Medulla oblongata (tissue), 1 donor: ENCODE results near the gene SLC6A19.

Experiments
- DNase-seq: peaks from one replicate; pipeline ENCODE4 v3.0.0-alpha.2; 2015; ENCODE audit errors: extremely low spot score

SLC6A19 gene

DNA sequence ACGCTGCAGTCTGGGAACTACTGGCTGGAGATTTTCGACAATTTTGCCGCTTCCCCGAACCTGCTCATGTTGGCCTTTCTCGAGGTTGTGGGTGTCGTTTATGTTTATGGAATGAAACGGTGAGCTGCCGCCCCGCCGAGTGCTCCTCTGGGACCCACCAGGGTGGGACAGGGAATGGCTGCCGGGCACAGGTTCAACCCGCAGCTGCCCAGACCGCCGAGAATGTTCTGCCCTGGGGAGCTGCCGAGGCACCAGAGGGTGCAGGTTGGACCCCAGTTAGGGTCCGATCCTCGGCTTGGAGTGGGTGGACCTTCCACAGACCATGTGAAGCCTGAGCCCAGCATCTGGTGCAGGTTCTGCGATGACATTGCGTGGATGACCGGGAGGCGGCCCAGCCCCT, 42.9 kb downstream of the SLC6A19 start:
- no peak for DNase-seq

DNA sequence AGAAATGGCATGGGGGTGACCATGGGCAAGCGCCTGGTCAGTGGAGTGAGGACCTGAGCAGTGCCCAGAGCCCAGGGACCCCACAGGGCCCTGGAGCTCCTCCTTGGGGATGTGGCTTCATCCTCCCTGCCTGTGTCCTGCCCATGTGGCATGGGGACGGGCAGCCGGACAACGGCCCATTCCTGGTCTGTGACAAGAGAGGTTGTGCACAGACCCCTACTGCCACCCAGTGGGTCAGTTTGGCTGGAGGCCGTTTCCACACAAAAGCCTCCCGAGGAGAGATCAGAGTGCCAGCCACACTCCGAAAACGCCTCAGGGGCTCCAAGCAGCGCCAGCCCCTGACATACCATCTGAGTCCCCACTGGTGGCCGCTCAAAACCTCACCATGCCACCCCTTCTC, 43.6 kb downstream of the SLC6A19 start:
- peak; percentile 9 for DNase-seq

DNA sequence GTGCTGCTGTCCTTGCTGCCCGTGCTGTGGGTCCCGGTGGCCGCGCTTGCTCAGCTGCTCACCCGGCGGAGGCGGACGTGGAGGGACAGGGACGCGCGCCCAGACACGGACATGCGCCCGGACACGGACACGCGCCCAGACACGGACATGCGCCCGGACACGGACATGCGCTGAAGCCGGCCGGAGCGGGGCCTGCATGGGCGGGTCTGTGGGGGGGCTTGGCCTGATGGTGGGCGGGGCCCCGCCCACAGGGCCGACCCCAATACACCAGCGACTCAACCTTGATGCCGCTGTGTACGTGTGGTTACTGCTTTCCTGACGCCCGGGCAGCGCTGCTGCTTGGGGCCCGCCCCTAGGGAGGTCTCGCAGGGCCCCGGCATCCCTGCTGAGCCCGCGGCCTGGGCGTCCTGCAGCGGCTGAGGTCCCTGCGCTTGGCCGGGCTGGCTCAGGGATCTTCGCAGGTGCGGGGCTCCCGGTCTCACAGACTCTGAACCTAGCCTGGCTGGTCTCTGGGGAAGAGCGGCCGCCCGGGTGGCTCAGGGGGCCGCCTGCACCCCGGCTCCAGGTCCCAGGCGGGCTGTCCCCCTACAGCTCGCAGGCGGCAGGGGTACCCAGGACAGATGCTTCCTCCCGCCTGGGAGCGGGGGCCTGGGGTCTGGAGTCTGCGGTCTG, 44.6 kb downstream of the SLC6A19 start:
- DNase-seq, result no peak

DNA sequence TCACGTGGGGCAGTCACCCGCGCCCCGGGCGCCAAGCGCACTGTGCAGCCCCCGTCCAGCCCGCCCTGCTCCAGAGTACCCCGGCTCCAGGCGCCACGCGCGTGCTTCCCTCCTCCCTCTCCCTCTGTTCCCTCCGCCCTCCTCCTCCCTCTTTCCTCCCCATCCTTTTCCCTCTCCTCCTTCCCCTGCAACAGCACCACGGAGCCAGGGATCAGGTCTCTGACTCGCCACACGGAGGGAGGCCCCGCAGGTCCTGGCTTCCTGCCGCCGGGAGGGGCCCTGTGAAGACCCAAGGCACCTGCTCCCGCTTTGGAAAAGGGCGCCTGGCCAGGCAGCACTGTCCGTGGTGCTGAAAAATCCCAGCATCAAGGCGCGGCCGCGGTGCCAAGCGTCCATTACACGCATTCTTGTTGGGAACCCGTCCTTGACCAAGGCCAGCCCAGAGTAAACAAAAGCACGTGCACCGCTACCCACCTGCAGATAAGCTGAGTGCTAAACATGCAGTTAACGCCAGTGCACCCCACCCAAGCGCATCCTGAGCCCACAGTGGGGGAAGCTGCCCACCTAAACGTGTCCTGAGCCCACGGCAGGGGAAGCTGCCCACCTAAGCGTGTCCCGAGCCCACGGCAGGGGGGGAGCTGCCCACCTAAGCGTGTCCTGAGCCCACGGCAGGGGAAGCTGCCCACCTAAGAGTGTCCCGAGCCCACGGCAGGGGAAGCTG, 45.5 kb downstream of the SLC6A19 start:
- DNase-seq, result no peak

DNA sequence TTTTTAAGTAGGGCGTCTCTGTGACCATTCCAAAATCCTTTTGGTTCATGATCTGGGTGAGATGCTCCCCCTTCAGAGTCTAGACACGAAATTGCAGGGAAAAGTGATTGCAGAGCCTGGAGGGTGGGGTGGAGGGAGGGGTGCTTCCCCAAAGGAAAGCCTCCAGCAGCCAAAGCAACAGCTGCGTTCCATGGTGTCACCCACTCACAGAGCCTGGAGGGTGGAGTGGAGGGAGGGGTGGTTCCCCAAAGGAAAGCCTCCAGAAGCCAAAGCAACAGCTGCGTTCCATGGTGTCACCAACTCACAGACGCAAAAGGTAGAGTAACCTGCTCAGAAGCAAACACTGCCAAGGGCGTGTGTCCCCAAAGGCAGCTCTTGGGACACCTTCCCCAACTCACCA, 46.4 kb downstream of the SLC6A19 start:
- no peak for DNase-seq

DNA sequence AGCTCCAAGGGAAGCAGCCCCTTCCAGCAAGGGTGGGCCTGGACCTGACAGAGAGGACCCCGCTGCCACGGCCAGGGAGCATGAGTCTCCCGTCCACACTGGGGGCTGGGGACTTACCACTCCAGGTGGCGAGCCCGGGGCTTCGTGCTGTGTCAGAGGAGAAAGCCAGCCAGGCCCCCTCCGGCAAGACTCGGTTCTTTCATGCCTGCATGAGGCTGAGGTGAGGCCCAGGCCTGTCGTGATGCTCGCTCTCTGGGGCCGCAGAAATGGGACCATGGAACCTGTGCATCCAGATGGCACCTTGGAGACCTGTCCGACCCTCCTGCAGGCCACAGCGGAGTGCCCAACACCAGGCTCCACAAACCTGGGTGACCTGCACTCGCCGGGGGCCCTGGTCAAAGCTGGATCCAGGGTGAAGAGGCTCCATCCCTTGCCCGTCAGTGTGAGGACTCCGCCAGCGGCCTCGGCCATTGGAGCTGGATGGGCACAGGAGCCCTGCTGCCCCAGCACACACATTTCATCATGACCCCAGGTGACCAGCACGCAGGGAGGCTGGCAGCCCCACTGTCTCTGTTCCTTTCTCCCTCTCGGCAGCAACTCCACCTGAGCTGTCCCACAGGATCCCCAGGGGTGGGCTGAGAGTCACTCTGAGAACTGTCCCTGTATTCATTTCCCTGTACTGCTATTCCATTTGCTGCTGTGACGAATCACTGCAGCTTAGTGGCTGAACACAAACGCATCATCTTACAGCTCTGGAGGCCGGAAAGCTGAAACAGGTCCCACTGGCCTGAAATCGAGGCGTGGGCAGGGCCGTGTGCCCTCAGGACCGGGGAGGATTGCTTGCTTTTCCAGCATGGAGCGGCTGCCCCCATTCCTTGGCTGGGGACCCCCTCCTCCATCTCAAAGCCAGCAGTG, 48.2 kb downstream of the SLC6A19 start:
- DNase-seq, result no peak

DNA sequence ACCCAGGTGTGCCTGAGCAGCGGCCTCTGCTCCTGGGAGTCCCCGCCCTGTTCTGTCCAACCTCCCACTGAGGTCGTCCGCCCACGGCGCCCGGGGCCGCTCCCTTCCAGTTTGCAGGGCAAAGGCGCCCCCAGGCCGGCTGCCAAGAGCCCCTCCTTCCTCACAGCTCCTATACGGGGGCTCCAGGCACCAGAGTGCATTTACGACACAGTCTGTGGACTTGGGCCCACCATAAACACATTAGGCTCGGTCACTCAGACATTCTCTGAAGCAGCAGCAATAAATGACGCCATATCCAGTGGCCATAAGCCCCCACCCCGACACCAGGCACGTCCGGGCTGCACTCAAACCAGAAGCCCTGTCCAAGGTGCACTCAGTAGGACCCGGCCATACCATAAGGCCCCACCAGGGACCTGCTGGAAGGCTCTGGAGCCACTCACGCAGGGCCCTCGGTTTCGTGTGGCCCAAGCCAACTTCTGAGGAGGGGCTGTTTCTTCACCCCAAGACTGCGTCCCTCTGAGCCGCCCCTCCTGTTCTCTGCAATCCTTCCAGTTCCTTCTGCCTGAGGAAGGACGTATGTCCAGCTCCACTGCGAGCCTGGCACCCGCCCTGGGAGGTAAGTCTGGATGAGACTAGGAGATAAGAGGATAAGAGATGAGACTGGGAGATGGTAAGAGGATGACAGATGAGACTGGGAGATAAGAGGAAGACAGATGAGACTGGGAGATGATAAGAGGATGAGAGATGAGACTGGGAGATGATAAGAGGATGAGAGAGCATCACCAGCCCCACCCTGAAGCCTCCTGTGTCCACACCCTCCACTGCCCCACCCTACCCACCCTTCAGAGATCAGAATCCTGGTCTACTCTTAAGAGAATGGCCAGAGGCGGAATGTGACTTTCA, 50.5 kb downstream of the SLC6A19 start:
- no peak for DNase-seq

DNA sequence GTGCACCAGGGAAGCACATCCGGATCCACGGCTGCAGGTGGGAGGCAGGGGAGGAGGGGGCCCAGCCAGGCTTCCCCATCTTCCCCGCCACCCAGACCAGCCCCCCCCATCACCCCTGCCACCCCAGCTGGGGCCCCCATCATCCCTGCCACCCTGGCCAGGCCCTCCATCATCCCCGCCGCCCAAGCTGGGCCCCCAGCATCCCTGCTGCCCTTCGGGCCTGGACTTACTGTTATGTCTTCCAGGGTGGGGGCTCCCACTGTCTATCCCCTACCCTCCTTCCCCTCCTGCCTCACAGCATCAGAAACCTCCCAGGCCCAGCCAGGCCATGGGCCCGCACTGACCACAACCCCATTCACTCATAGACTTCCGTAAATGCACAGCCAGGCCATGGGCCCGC, 51.3 kb downstream of the SLC6A19 start:
- no peak for DNase-seq

DNA sequence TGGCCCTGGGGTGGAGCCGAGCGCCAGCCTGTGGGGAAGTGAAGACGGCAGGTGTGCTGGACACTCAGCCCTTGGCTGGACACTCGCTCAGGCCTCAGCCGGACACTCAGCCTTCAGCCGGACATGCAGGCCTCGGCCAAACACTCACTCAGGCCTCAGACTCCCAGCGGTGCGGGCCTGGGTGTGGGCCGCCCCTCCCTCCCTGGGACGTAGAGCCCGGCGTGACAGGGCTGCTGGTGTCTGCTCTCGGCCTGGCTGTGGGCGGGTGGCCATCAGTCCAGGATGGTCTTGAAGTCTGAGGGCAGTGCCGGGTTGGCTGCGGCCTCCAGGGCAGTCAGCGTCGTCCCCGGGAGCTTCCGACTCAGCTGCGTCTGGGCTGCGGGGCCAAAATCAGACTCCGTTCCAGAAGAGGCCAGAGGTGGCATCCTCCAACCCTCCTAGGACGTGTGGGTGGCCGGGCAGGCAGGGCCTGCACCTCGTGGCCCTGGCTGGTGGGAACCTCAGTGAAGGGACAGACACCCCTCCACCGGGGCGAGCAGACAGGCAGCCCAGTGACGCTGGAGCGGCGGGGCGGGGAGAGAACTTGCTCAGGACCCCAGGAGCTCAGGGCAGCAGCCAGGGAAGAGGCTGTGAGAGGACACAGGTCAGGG, 52.2 kb downstream of the SLC6A19 start:
- DNase-seq, result no peak

DNA sequence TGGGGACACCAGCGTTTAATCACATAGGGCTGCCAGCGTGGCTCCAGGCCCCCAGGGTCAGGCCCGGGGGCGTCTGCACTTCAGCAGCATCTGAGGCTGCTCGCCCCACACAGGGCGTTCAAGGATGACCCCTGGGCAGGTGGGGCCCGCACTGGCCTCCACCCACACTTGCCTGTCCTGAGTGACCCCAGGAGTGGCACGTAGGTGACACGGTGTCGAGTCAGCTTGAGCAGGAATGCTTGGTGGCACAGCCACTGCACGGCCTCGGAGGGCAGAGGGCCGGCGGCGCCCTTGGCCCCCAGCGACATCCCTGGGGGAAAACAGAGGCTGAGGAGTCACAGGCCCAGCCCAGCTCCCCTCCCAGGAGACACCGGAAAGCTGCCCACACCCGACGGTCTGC, 52.8 kb downstream of the SLC6A19 start:
- no peak for DNase-seq

DNA sequence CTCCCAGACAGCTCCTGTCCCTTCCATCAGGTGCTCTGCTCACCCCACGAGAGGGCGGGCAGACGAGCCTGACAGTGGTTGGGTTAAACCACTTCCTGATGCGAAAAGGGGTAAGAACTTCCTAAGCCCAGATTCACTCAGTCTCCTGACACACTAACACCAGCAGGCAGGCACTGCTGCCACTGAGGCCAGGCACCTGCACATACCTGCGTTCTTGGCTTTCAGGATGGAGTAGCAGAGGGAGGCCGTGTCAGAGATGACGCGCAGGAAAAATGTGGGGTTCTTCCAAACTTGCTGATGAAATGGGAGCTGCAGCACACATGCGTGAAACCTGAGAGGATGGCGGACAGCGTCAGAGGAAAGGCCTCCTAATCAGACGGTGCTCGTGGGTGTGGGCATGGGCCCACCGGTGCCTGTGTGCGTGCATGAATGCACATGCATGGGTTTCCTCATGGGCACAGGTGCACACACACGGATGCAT, 53.7 kb downstream of the SLC6A19 start:
- no peak for DNase-seq

DNA sequence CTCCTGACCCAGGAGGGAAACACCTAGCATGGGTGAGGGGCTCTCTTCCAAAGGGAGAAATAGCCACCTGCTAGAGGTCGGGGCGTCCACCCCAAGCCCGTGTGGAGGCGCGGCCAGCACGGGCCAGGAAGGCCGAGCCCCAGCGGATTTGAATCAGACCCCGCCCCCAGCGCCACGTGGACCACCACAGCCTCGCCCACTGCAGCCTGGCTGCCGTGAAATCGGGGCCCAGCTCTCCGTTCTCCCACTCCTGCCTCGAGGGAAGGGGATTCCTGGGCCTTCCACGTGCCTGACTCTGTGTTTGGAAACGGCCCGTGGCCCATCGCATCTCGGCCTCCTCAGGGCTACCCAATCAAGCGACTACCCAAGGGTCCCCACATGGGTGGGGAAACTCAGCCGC, 55.4 kb downstream of the SLC6A19 start:
- DNase-seq, result no peak

DNA sequence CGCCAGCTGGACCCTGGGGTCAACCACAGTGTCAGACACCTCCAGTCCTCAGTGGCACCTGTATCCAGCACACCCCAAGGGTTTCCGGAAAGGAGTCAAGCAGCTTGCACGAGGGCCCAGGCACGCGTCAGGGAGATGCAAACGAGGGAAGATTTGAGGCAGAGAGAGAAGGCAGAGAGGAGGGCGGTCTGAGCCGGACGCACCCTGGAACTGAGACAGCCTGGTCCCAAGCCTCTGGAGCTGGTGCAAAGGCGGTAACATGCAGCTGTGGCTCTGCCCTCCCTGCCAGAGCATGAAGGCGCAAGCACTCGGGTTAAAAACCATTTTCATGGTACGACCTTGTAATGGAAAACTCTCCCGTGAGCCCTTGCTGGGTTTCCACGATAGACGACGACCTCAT, 56.0 kb downstream of the SLC6A19 start:
- DNase-seq, result no peak

DNA sequence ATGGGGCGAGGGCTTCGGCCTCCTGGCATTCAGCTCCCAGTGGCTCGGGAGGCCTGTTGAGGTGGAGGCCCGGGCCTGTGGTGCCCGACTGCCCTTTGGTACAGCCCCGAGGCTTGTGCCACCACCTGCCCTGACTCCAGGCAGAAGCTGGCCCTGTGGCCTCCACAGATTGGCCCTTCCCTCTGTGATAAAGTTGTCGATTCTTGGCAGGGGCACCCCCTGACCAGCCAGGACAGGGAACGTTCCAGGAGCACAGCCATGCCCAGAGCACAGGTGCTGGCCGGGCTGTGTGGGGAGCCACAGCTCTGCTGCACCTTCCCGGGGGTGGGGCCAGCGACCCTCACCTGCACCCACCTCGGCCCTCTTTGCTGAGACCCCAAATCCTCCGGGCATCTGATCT, 56.4 kb downstream of the SLC6A19 start:
- no peak for DNase-seq

DNA sequence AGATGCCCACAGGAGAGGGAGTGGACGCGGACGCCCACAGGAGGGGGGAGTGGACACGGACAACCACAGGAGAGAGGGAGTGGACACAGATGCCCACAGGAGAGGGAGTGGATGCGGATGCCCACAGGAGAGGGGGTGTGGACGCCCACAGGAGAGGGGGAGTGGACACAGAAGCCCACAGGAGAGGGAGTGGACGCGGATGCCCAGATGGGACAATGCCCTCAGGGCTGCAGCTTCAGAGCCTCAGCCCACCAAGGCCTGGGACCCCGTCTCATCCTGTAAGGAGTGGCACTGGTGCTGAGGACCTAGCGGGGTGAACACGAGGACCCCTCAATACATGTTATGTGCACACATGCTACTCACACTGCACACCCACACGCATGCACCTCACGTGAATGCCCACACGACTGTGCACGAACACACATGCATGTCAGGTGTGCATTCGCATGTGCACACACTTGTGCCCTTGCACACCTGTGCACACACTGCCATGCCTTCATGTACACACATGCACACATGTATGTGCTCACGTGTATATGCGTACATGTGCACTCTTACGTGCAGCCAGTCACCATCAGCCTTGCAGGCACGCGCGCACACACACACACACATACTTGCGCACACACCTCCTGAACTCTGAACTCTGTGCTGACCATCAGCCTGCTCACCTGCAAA, 58.5 kb downstream of the SLC6A19 start:
- no peak for DNase-seq

DNA sequence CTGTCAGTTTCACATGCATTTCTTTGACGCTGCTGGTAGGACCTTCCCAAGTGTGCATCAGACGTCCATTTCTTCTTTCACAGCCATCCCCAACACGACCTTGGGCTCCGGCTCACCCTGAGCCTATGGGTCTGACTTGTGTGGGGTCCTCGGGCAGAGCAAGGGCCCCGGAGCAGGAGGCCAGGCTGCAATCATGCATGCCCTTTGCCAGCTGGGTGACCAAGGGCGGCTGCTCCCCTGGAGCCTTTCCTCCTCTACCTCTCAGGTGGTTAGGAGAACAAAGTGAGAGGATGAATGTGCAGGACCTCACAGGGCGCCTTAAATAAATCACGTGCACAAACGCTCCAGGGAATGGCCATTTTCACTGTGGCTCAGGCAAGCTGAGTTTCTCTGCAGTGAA, 60.2 kb downstream of the SLC6A19 start:
- DNase-seq, result no peak

DNA sequence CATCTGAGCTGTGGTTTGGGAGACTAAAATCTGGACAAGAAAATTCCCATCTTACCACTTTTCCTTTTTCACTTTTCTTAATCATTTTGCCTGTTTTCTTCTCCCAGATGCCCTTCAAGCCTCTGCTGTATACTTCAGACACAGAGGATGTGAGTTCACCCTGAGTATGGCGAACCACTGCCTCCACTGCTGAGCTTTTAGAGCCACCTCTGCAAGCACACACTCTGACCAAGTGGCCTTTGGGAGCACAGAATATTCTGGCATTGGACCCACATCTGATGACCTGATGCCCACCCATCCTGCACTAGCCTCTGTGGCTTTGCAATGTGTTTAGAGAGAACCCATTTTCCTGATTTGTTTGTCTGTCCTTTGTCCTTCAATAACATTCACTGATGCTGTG, 61.0 kb downstream of the SLC6A19 start:
- DNase-seq, result no peak

DNA sequence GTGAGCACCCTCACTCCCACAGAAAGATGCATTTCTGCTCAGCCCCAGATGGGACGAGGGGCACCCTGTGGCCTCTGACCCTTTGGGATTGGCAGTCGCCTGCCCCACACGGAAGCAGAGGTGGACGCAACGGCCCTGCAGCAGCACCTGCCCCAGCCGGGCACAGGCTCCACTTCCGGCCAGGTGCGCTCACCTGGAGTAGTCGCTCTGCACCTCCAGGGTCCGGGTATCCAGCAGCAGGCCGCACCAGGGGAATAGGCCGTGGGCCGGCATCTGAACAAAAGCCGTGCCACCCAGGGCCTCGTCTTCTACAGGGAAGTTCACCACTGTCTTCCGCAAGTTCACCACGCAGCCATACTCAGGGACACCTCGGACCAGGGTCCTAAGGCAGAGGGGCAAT, 62.8 kb downstream of the SLC6A19 start:
- no peak for DNase-seq

DNA sequence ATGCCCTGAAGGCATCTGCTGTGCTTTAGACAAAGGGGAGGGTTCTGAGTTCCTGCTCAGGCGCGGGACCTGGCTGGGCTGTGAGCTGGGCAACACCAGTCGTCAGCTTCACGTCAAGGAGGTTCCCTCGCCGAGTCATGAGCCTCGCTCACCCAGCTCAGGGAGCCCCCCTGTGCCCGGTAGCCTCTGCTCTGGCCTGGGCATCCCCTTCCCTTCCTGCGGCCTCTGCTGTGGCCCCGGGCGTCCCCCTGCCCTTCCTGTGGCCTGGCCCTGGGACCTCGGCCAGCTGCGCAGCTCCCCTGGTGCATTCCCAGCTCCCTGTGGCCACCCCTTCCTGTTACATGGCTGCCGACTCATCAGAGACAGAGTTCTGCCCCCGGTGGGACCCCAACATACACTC, 63.6 kb downstream of the SLC6A19 start:
- no peak for DNase-seq
